Endothelial cell of umbilical vein (primary cell): ENCODE results near the gene ASGR2. TPM values are rescaled to one million over a fixed set of nuclear protein-coding genes. Genes with fewer than 3 reads are reported as not detected.

Experiments
- BruUV-seq: library from RNA; stranded (reverse); fragments of 400-500 nt; replicated peaks from 2 replicates; lab custom pipeline; 2021; lab: Mats Ljungman, UMichigan
- CTCF ChIA-PET: fragments of 300-600, 350-600 bp; sonication (Branson Sonifier 250); formaldehyde crosslinking; loops from one replicate; lab custom pipeline; 2021; ENCODE audit warnings: antibody characterized with exemption, inconsistent platforms; lab: Charles Lee
- POLR2A ChIA-PET: fragments of 300-600, 350-600 bp; sonication (Branson Sonifier 250); formaldehyde crosslinking; loops from one replicate; lab custom pipeline; 2021; ENCODE audit warnings: antibody characterized with exemption, inconsistent platforms; lab: Charles Lee
- DNase-seq: peaks from one replicate; pipeline ENCODE4 v3.0.0-alpha.2; 2011; ENCODE audit warnings: low read depth, low spot score
- FAIRE-seq: peaks from 2 replicates; lab custom pipeline; 2011; peaks lifted over from hg19 to GRCh38; lab: Jason Lieb, UNC
- H2AFZ ChIP-seq: 2 replicates; pipeline ENCODE4 v1.6.0; 2012; ENCODE audit warnings: low read depth, low read length, control low read depth, inconsistent platforms
- H3K27ac ChIP-seq: 2 replicates; pipeline ENCODE4 v1.5.1; 2011; ENCODE audit warnings: low read depth, mild to moderate bottlenecking, control low read depth, low read length, moderate library complexity; ENCODE audit not compliant: insufficient read depth
- H3K27me3 ChIP-seq, 2 experiments: 2 replicates each; pipeline versions ENCODE4 v1.6.0 to v1.6.1; 2011; ENCODE audit warnings: low read length in 2 of 2, mixed read lengths in 1 of 2; ENCODE audit not compliant: control insufficient read depth in 2 of 2, insufficient read depth in 2 of 2
- H3K36me3 ChIP-seq, 2 experiments: 2 replicates in 1 of 2; 3 replicates in 1 of 2; pipeline ENCODE4 v1.5.1; 2011; ENCODE audit warnings: low read length in 2 of 2, mild to moderate bottlenecking in 1 of 2, moderate library complexity in 1 of 2; ENCODE audit not compliant: control insufficient read depth in 2 of 2, insufficient read depth in 2 of 2; ENCODE audit errors: extremely low read depth in 1 of 2
- H3K4me1 ChIP-seq: 3 replicates; pipeline ENCODE4 v1.5.1; 2011; ENCODE audit warnings: mild to moderate bottlenecking, low read length; ENCODE audit not compliant: control insufficient read depth, insufficient read depth; ENCODE audit errors: extremely low read depth
- H3K4me2 ChIP-seq: 2 replicates; pipeline ENCODE4 v1.6.1; 2011; ENCODE audit warnings: low read length, control low read depth, mixed read lengths; ENCODE audit not compliant: insufficient read depth
- H3K4me3 ChIP-seq, 3 experiments: fragments of 200-600 bp in 1 of 3; sonication (generic), shearing (Covaris generic) in 1 of 3; replicated peaks in 1 of 3; 2 replicates each; pipeline ENCODE4 v1.5.1; 2011 to 2016; ENCODE audit warnings: control low read depth in 3 of 3, low read length in 3 of 3, mild to moderate bottlenecking in 2 of 3, inconsistent platforms in 1 of 3, low read depth in 1 of 3, moderate library complexity in 1 of 3; ENCODE audit not compliant: insufficient read depth in 1 of 3
- H3K79me2 ChIP-seq: 2 replicates; pipeline ENCODE4 v1.6.0; 2012; ENCODE audit warnings: low read length, inconsistent platforms; ENCODE audit not compliant: control insufficient read depth, insufficient read depth
- H3K9ac ChIP-seq: replicated peaks from 2 replicates; pipeline ENCODE3; 2011; ENCODE audit warnings: low read length, control low read depth; ENCODE audit not compliant: insufficient read depth; ENCODE audit errors: extremely low read depth
- H3K9me1 ChIP-seq: replicated peaks from 3 replicates; pipeline ENCODE4 v1.6.0; 2011; ENCODE audit warnings: mild to moderate bottlenecking, low read length; ENCODE audit not compliant: control insufficient read depth, insufficient read depth; ENCODE audit errors: extremely low read depth
- H3K9me3 ChIP-seq: replicated peaks from 2 replicates; pipeline ENCODE4 v1.5.1; 2012; ENCODE audit warnings: low read length, inconsistent platforms; ENCODE audit not compliant: control insufficient read depth, insufficient read depth
- H4K20me1 ChIP-seq: replicated peaks from 2 replicates; pipeline ENCODE3; 2011; ENCODE audit warnings: mild to moderate bottlenecking, low read length; ENCODE audit not compliant: control insufficient read depth, insufficient read depth; ENCODE audit errors: extremely low read depth
- CTCF ChIP-seq, 2 donors: IDR thresholded peaks; 1 replicate in 1 of 2; 2 replicates in 1 of 2; pipeline ENCODE4 v1.5.1; 2011; ENCODE audit warnings: low read length in 2 of 2, mild to moderate bottlenecking in 2 of 2, moderate library complexity in 2 of 2, control low read depth in 1 of 2, inconsistent platforms in 1 of 2, low read depth in 1 of 2; ENCODE audit not compliant: insufficient read depth in 1 of 2; ENCODE audit errors: extremely low read depth in 1 of 2
- EZH2 ChIP-seq: IDR thresholded peaks from 2 replicates; pipeline ENCODE4 v1.6.1; 2012; ENCODE audit warnings: borderline replicate concordance, low read depth, mild to moderate bottlenecking, moderate library complexity, low read length, inconsistent platforms; ENCODE audit not compliant: severe bottlenecking
- FOS ChIP-seq: IDR thresholded peaks from 2 replicates; pipeline ENCODE4 v1.6.1; 2011; ENCODE audit warnings: mild to moderate bottlenecking, low read length, moderate library complexity, borderline replicate concordance; ENCODE audit not compliant: insufficient read depth
- GATA2 ChIP-seq: IDR thresholded peaks from 2 replicates; pipeline ENCODE4 v1.7.0; 2011; ENCODE audit warnings: low read depth, mild to moderate bottlenecking, moderate library complexity, mixed read lengths, low read length; ENCODE audit not compliant: insufficient read length, insufficient read depth
- JUN ChIP-seq: IDR thresholded peaks from 2 replicates; pipeline ENCODE4 v1.6.1; 2011; ENCODE audit warnings: borderline replicate concordance, low read depth; ENCODE audit not compliant: insufficient read length, insufficient read depth
- MAX ChIP-seq: IDR thresholded peaks from 2 replicates; pipeline ENCODE4 v1.6.1; 2011; ENCODE audit not compliant: insufficient read depth, insufficient read length
- MYC ChIP-seq: IDR thresholded peaks from one replicate; pipeline ENCODE4 v1.6.1; 2011; ENCODE audit warnings: mild to moderate bottlenecking, low read depth, low read length
- POLR2A ChIP-seq: IDR thresholded peaks from 2 replicates; pipeline ENCODE4 v1.6.1; 2012; ENCODE audit warnings: low read depth, mild to moderate bottlenecking, control low read depth, low read length
- POLR2AphosphoS5 ChIP-seq: IDR thresholded peaks from 2 replicates; pipeline ENCODE4 v1.6.1; 2012; ENCODE audit warnings: low read depth, mild to moderate bottlenecking, control low read depth, low read length, moderate library complexity; ENCODE audit not compliant: insufficient read depth
- dilution Hi-C: fragments of 300-500 bp; cut with MboI; formaldehyde crosslinking; loops from one replicate; pipeline ENCODE4 v1.15.0; 2019; ENCODE audit warnings: low sequenced_read_pairs; ENCODE audit not compliant: extremely low pct_ligation_motif_present
- intact Hi-C: fragments of 100-400 bp; cut with micrococcal nuclease; formaldehyde crosslinking; loops from one replicate; pipeline ENCODE4 v1.10.0; 2022
- polyA plus RNA-seq, 4 experiments: library from polyadenylated mRNA; depleted of rRNA in 3 of 4; stranded (reverse) in 3 of 4; unstranded in 1 of 4; fragments of >200 nt; gene quantifications; 2 replicates each; pipeline versions ENCODE4 v1.2.1 to v1.2.3, GENCODE V29; 2011 to 2012; ENCODE audit warnings: missing spikeins in 1 of 4
- total RNA-seq: library from RNA; stranded (reverse); gene quantifications from 2 replicates; pipeline ENCODE4 v1.2.3, GENCODE V29; 2021

ASGR2 gene
- total and polyA plus RNA-seq, 2 donors (not counting 3 experiments of a cell fraction or from before 2014, with no cell fraction given): not detected

GRCh38 chr17:7112510-7113108 lies 2.0 kb downstream of the ASGR2 start:
- ChIA-PET POLR2A (no interaction called here), CTCF (interaction anchor here (1.0 kb wide), 1 partner anchor 21 kb away, joined by 3 read pairs; no protein-coding TSS in a partner anchor)
- DNase-seq (no peak), FAIRE-seq (no peak)
- TF ChIP-seq EZH2 (no peak), JUN (no peak), GATA2 (no peak), FOS (no peak), POLR2A (no peak), MYC (no peak), POLR2AphosphoS5 (no peak), CTCF (IDR thresholded peaks at IDR 0.05; ENCODE audit: extremely low read depth in 1 of 2, insufficient read depth in 1 of 2, low read depth in 1 of 2, low read length in 2 of 2) (no peak), MAX (no peak)
- Histone ChIP-seq H3K4me1 (no peaks in the 10 kb centered on the region), H3K4me2 (no peak overlapping the region), H3K36me3 (no peaks in the 10 kb centered on the region), H3K79me2 (no peaks in the 10 kb centered on the region), H2AFZ (no peak overlapping the region), H3K4me3 (no peak overlapping the region), H4K20me1 (no peaks in the 10 kb centered on the region), H3K9me1 (no peaks in the 10 kb centered on the region), H3K9me3 (no peaks in the 10 kb centered on the region), H3K27me3 (peaks cover 0 to 1% of the 10 kb centered on the region in 2 experiments), H3K9ac (no peak overlapping the region), H3K27ac (no peak overlapping the region)
- dilution Hi-C loops: no loop called here
- intact Hi-C loops: no loop called here
- BruUV-seq: no TSS peak
